HG02678 (cell line): ENCODE results near the gene CCDC85A.

Experiments used
- ATAC-seq: cut with Tn5 transposase; IDR thresholded peaks from one replicate; pipeline ENCODE4 v1.9.1; 2021; ENCODE audit warnings: mild to moderate bottlenecking, moderate library complexity; ENCODE audit not compliant: unreplicated experiment

CCDC85A gene

DNA sequence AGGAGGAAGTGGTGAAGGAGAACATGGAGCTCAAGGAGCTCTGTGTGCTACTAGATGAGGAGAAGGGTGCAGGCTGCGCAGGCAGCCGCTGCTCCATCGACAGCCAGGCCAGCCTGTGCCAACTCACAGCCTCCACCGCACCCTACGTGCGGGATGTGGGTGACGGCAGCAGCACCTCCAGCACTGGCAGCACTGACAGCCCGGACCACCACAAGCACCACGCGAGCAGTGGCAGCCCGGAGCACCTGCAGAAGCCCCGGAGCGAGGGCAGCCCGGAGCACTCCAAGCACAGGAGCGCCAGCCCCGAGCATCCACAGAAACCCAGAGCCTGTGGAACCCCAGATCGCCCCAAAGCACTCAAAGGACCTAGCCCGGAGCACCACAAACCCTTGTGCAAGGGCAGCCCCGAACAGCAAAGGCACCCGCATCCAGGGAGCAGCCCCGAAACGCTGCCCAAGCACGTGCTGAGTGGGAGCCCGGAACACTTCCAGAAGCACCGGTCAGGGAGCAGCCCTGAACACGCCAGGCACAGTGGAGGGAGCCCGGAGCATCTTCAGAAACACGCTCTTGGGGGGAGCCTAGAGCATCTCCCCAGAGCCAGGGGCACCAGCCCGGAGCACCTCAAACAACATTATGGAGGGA is 9.0 kb downstream of the CCDC85A start:
- no peak for ATAC-seq

- no peak for ATAC-seq
Measured at GRCh38 chr2:56195563-56195962, 11.8 kb downstream of the CCDC85A start.

- ATAC-seq, result no peak
Measured at GRCh38 chr2:56197816-56198215, 14.0 kb downstream of the CCDC85A start.

- ATAC-seq, result no peak
Measured at GRCh38 chr2:56198936-56199335, 15.1 kb downstream of the CCDC85A start.

GRCh38 chr2:56199492-56199891 is 15.7 kb downstream of the CCDC85A start:
- ATAC-seq, result no peak

DNA sequence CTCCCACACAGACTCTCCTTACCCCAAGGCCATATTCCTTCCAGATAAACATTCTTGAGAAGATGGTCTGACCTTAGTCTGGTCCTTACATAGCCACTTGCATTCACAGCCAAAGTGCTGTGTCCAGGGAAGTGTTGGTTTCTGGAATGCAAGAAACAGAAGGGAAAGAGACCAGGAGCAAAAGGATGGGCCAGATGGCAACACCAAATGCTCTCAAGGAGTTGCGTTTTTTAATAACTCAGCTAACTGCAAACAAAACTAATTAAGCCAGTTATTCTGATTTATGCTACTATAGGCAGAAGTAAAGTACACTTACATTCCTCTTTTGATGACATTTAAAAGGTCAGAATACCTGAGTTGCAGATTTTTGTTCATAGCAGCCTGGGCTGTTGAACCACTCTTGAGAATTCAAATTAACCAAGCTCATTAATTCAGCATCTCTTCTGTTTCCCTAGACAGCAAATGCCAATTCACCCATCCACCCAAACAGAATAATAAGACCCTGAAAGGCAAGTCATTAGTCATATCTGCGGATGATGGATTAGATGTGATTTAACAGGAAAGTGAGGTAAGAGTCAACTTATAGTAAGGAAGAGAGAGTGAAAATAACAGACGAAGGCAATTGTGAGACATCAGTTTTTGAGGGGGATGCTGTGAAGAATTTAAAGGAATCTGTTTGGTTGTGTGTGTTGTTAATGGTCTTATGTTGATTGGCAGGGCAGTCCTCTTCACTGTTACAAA is 18.8 kb downstream of the CCDC85A start:
- ATAC-seq, result no peak

DNA sequence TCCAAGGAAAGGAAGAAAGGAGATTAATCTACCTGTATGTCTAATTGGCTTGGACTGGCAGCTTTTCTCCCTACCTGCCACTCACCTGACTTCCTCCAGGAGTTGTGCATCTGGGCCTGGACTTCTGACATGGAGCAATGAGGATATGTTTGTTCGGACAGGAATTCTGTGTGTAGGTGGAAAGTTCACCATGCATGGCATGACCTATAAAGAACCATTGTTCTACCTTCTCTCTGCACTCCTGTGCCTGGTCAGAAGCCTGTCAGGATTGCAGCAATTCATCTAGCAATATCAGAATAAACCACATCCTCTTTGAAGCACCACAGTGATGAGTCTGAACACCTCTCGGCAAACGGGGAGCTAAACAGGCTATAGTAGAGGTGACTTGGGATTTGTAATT is 20.8 kb downstream of the CCDC85A start:
- ATAC-seq, result no peak

DNA sequence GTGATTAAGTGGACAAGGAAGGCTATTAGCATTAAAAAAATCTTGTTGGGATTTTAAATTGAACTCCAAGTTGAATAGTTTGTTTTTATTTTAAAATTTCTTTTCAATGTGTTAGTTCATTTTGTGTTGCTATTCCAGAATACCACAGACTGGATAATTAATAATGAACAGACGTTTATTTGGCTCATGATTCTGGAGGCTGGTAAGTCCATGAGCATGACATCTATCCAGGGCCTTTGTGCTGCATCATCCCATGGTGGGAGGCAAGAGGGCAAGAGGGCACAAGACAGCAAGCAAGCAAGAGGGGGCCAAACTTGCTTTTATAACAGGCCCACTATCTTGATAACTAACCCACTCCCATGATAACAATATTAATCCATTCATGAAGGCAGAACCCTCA is 22.5 kb downstream of the CCDC85A start:
- no peak for ATAC-seq

DNA sequence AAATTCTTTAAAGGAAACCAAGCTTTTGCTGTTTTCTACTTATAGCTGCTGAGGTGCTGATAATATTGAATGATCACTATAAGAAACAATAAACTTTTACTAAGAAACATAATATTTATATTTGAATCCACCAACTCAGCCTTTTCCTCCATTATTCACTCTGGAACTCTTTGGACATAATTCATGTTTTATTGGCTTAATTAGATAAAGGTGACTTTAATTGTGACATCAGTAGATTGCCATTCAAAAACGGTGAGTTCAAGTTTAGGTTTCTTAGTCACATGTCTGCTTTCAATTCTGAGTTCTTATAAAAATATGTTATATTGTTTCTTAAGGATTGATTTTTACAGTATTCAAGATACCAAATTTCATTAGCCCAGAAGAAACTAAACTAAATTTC is 24.0 kb downstream of the CCDC85A start:
- ATAC-seq, result no peak

DNA sequence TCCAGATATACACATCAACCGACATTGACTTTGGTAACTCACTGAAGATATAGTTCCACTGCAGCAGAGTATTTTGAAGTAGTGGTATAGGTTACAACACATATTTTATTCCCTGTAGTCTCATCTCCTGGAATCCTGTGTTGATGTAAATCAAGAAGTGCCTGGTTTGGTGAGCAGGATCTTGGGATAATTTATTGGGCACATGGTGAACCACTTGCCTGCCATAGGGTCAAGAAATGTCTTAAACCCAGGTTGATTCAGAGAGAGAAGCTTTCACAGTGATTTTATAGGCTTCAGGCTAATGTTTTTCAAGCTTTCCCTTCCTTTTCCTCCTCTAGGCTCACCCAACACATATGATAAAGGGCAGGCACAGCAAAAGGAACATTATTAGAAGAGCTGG is 24.6 kb downstream of the CCDC85A start:
- no peak for ATAC-seq

- no peak for ATAC-seq
Measured at GRCh38 chr2:56209701-56210100, 25.9 kb downstream of the CCDC85A start.

DNA sequence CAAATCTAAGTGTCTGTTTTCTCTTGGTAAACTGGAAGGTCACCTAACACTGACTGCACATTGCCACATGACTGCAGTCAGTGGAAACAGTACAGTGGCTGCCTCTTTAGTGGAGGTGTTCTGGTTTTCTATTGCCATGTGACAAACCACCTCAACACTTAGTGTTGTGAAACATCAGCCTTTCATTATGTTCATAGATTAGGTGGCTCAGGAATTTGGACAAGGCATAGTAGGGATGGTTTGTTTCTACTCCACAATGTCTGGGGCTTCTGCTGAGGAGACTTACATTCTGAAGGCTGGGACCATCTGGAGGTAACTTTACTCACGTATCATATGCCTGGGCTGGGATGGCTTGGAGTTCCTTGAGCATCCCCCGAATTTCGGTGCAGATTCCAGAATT is 26.5 kb downstream of the CCDC85A start:
- no peak for ATAC-seq

GRCh38 chr2:56211048-56211447 is 27.3 kb downstream of the CCDC85A start:
- no peak for ATAC-seq

DNA sequence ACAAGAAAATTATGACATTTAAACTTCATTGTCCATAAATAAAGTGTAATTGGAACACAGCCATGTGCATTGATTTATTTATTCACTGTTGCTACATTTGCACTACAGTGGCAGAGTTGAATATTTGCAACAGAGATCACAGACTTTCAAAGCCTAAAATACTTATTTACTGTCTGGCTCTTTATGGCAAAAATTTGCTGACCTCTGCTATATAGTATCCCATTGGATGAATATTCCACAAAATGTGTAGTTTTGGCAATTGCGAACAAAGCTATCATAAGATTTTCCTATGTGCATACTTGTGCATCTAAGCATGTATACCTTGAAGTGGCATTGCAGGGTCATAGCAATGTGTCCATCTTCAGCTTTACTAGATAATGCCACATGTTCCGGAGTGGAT is 32.1 kb downstream of the CCDC85A start:
- ATAC-seq, result no peak

- no peak for ATAC-seq
Measured at GRCh38 chr2:56217106-56217505, 33.3 kb downstream of the CCDC85A start.

DNA sequence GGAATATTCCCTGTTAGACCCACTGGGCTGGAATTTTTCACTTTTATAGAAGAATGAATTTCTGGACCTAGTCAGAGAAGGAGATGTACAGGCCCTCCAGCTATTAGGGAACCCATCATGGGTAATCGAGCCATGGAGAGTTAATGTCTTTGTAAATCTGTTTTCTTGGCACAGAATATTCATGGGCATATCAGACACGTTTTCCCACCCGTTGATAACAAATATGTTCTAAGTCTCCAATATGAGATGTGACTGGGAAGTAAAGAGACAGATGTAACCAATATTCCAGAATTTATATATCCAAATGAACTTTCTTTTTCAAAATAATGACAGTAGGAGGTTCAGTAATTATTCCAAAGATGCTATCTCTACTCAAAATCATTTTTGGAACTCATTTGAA is 38.7 kb downstream of the CCDC85A start:
- no peak for ATAC-seq

GRCh38 chr2:56224316-56224715 is 40.5 kb downstream of the CCDC85A start:
- ATAC-seq, result no peak

GRCh38 chr2:56227811-56228210 is 44.0 kb downstream of the CCDC85A start:
- no peak for ATAC-seq

GRCh38 chr2:56229397-56230060 is 45.7 kb downstream of the CCDC85A start:
- no peak for ATAC-seq

GRCh38 chr2:56230156-56230555 is 46.4 kb downstream of the CCDC85A start:
- ATAC-seq, result no peak

DNA sequence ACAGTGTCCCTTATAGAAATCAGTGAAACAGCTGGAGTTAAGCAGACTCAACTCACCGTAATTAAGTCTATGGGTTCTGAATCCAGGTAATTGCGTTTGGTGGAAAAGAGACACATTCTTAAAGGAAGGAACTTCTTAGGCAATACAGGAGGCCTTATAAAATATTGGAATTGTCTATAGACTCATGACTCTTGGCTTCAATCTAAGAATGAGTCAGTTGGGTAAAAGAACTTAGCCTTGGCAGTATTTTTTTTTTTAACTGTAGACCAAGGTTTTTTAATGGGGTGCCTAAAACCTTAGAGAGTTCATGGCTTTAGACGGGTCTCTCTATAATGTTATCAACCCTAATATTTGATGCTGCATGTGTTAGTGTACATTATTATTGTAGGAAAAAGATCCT is 47.6 kb downstream of the CCDC85A start:
- ATAC-seq, result no peak

GRCh38 chr2:56232912-56233311 is 49.1 kb downstream of the CCDC85A start:
- no peak for ATAC-seq
